ENCODE results near the gene ST8SIA6.

DNA sequence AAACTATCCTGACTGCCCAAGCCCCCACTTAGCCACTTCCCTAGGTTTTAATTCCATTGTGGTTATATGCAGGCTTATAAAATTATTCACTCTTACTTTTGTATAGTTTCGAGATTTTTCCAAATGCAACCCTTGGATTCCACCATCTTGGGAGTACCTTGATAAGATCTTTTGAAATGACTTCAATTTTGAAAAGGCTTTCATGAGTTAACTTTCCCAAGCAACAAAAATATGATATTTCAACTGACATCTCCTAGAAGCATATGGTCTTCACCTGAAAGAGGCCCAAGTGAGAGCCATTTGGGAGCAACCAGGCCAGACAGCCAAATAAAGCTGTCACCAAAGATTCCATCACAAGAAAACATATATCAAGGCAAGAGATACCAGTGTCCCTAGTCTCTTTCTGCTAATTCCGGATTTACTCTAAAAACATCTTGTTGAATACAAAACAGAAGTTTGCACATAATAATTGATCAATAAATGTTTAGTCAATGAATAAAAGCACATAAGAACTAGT lies 1.7 kb upstream of the ST8SIA6 start:
- TF ChIP-seq, protein P1, sequence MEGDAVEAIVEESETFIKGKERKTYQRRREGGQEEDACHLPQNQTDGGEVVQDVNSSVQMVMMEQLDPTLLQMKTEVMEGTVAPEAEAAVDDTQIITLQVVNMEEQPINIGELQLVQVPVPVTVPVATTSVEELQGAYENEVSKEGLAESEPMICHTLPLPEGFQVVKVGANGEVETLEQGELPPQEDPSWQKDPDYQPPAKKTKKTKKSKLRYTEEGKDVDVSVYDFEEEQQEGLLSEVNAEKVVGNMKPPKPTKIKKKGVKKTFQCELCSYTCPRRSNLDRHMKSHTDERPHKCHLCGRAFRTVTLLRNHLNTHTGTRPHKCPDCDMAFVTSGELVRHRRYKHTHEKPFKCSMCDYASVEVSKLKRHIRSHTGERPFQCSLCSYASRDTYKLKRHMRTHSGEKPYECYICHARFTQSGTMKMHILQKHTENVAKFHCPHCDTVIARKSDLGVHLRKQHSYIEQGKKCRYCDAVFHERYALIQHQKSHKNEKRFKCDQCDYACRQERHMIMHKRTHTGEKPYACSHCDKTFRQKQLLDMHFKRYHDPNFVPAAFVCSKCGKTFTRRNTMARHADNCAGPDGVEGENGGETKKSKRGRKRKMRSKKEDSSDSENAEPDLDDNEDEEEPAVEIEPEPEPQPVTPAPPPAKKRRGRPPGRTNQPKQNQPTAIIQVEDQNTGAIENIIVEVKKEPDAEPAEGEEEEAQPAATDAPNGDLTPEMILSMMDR (conservative IDR thresholded peaks at IDR 0.05; ENCODE audit: low read length), result no peak
- TF ChIP-seq EZH2phosphoT487 (IDR thresholded peaks at IDR 0.05; ENCODE audit: borderline replicate concordance), result no peak

Data from Loucy (cell line).